Mucosa of stomach (tissue), 1 donor: ENCODE measurements around the gene CLSTN2.

Experiments
- H3K27me3 ChIP-seq: one replicate; pipeline ENCODE4 v1.7.0; 2013; ENCODE audit warnings: mild to moderate bottlenecking, low read length; ENCODE audit not compliant: control insufficient read depth, insufficient read depth
- H3K36me3 ChIP-seq: one replicate; pipeline ENCODE4 v1.7.0; 2013; ENCODE audit warnings: low read length; ENCODE audit not compliant: control insufficient read depth, insufficient read depth
- H3K4me1 ChIP-seq: one replicate; pipeline ENCODE4 v1.7.0; 2013; ENCODE audit warnings: mild to moderate bottlenecking, low read length; ENCODE audit not compliant: control insufficient read depth, insufficient read depth
- H3K4me3 ChIP-seq: one replicate; pipeline ENCODE4 v1.7.0; 2013; ENCODE audit warnings: low read length
- H3K9ac ChIP-seq: one replicate; pipeline ENCODE4 v1.7.0; 2013; ENCODE audit warnings: mild to moderate bottlenecking, low read length, moderate library complexity
- H3K9me3 ChIP-seq: one replicate; pipeline ENCODE4 v1.7.0; 2013; ENCODE audit warnings: mild to moderate bottlenecking, low read length, moderate library complexity; ENCODE audit not compliant: control insufficient read depth
- donor health status: Pancreatic carcinoma.

Gene CLSTN2

DNA sequence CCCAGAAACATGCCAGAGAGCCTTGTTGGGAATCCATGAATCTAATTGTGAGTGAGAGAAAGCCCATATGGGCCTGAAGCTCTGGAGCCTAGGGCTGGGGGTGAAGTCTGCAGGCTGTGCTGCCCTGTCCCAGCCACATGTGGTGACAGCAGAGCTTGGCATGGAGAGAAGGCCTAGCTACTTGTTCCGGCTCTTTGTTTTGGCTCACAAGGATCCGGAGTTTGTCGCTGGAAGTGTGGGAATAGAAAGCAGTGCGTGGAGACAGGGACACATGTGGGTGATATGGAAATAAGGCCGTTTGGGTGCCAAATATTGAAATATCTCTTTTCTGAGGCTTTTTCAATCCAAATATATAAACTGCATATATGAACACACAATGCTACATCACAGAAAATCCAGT is 78.2 kb downstream of the CLSTN2 start:
- H3K9me3 ChIP-seq = no peaks in the 10 kb centered on the region
- no peaks in the 10 kb centered on the region for H3K27me3 ChIP-seq
- H3K9ac ChIP-seq = no peak overlapping the region
- H3K36me3 ChIP-seq = no peaks in the 10 kb centered on the region
- H3K4me3 ChIP-seq = no peak overlapping the region
- no peaks in the 10 kb centered on the region for H3K4me1 ChIP-seq

DNA sequence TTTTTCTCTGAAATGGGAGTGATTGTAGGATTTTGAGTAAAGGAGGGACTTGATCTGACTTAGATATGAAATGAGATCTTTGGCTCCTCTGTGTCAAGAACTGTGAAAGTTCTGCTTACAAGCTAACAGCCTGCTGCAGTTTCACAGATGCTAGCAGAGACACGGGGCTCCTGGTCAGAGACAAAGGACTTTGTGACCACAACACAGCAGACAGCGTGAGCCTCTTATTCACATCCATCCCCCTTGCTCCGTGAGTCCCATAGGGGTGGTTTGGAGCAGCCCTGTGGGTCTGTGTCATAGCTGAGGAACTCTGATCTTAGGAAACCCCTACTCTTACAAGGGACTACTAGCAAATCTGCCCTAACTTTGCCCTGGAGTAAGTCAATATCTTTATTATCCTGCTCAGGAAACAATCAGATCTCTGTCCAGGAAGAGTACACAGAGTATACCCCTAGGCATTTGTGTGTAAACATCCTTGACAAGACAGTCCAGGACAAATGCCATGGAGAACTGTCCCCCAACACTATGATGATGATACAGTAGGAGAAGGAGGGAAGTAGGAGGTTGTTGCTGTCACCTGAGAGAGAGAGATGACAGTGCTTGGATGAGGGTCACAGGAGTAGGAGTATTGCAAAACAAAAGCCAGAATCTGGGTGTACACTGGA is 80.0 kb downstream of the CLSTN2 start:
- no peak overlapping the region for H3K9ac ChIP-seq
- H3K4me1 ChIP-seq = no peaks in the 10 kb centered on the region
- H3K27me3 ChIP-seq = no peaks in the 10 kb centered on the region
- H3K36me3 ChIP-seq = no peaks in the 10 kb centered on the region
- H3K9me3 ChIP-seq = no peaks in the 10 kb centered on the region
- H3K4me3 ChIP-seq = no peak overlapping the region

GRCh38 chr3:140015741-140016140 is 80.8 kb downstream of the CLSTN2 start:
- H3K36me3 ChIP-seq = no peaks in the 10 kb centered on the region
- no peak overlapping the region for H3K4me3 ChIP-seq
- H3K9me3 ChIP-seq = no peaks in the 10 kb centered on the region
- no peaks in the 10 kb centered on the region for H3K27me3 ChIP-seq
- no peak overlapping the region for H3K9ac ChIP-seq
- H3K4me1 ChIP-seq = no peaks in the 10 kb centered on the region

DNA sequence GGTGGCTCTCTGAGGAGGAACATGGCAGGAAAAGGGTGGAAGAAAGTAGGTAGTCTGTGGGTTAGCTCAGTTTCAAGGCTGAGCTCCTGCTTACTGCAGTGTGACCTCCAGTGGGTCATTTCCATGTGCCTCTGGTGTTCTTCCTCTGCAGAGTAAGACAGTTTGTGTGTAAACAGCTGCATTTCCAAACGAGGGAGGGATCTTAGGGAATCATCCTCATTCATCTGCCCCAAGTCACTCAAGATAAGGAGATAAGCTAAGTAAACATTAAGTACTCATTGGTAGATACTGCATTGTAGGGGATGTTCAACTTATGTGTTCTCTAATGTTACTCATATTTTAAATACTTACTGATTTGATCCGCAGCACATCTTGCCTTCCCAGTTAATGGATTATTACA is 83.6 kb downstream of the CLSTN2 start:
- no peaks in the 10 kb centered on the region for H3K9me3 ChIP-seq
- H3K4me3 ChIP-seq = no peak overlapping the region
- no peak overlapping the region for H3K9ac ChIP-seq
- H3K36me3 ChIP-seq = no peaks in the 10 kb centered on the region
- H3K27me3 ChIP-seq = no peaks in the 10 kb centered on the region
- H3K4me1 ChIP-seq = peaks cover 3% of the 10 kb centered on the region

DNA sequence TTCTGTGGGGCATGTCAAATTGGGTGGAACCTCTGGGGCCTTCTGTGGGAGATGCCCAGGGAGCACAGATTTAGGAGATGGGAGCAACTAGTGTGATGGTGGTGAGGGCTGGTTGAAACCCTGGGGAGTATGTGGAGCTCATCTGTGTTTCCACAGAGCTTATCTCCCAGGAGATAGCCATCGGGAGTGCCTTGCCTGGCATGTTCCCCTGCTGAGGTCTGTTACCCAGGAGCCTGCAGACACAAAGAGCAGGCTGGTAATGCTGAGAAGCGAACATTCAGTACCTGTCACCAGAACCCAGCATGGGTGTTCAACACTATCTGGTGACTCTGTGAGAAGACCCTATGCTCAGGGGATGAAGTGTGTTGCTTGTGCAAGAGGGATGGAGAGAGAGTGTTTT is 85.0 kb downstream of the CLSTN2 start:
- Histone ChIP-seq H3K9me3 (no peaks in the 10 kb centered on the region), H3K4me3 (no peak overlapping the region), H3K27me3 (no peaks in the 10 kb centered on the region), H3K4me1 (peaks cover 7% of the 10 kb centered on the region), H3K9ac (no peak overlapping the region), H3K36me3 (no peaks in the 10 kb centered on the region)

DNA sequence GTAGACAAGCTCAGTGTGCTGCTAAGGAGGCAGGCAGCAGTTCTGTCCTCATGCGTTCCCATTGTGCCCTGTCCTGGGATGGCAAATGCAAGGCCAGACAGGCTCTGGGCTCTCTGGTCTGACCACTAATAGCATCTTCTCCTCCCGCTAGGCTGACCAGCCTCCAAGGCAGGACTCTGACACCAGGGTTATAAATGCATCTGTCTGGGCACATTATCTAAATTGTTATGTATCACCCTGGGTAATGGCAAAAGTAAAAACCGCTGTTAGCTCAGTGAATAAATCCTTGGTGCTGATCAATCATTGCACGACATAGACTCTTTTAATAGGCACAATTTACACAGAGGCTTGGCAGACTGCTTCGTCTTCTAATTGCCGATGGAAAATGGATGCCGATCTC is 85.6 kb downstream of the CLSTN2 start:
- Histone ChIP-seq H3K9me3 (no peaks in the 10 kb centered on the region), H3K9ac (no peak overlapping the region), H3K4me3 (no peak overlapping the region), H3K27me3 (no peaks in the 10 kb centered on the region), H3K4me1 (peaks cover 7% of the 10 kb centered on the region), H3K36me3 (no peaks in the 10 kb centered on the region)

GRCh38 chr3:140021269-140021668 is 86.3 kb downstream of the CLSTN2 start:
- Histone ChIP-seq H3K9ac (no peak overlapping the region), H3K4me1 (peaks cover 7% of the 10 kb centered on the region), H3K9me3 (no peaks in the 10 kb centered on the region), H3K27me3 (no peaks in the 10 kb centered on the region), H3K36me3 (no peaks in the 10 kb centered on the region), H3K4me3 (no peak overlapping the region)

- H3K36me3 ChIP-seq = no peaks in the 10 kb centered on the region
- no peaks in the 10 kb centered on the region for H3K27me3 ChIP-seq
- H3K4me3 ChIP-seq = no peak overlapping the region
- H3K4me1 ChIP-seq = peaks cover 7% of the 10 kb centered on the region
- H3K9me3 ChIP-seq = no peaks in the 10 kb centered on the region
- no peak overlapping the region for H3K9ac ChIP-seq
These were observed 87.2 kb downstream of the CLSTN2 start for GRCh38 chr3:140022066-140022770.

DNA sequence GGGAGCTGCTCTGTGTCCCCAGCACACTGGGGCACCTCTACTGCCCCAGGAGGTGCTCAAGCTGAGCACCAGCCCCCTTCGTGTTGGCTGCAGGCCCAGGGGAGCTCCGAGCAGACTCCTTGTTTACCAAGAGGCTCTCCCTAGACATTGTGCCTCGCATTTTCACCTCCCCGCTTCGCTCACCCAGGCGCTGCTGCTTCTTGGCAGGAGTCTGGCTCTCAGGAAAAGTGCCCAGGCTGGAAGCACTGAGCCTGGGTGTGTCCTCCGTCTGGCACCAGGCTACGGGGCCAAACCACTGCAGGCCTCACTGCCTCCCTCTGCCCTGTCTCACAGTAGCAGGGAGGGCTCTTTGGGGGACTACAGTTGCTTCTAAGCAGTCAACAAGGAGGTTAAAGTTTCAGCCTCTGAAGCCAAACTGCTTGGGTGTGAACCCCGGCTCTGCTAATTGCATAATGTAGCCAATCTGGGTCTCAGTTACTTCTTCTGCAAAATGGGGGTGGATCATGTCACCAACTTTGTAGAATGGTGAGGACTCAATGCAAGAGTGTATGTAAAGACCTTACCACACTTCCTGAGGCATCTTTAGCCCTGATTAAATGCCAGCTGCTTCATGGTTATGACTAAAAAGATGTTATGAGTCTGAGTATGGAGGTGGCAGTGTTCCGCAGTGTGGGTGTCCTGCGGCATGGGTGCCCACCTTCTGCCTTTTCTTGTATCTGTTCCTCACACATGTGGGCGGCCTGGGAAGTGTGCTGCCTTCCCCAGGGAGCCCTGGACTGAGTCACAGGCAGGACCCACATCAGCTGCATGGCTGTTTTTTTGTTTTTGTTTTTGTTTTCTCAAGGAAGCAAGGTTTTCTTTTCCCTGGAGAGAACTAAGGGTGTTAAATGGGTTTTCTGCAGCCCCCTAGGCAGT is 88.9 kb downstream of the CLSTN2 start:
- H3K4me1 ChIP-seq = peaks cover 7% of the 10 kb centered on the region
- H3K9ac ChIP-seq = no peak overlapping the region
- no peaks in the 10 kb centered on the region for H3K27me3 ChIP-seq
- H3K9me3 ChIP-seq = no peaks in the 10 kb centered on the region
- no peak overlapping the region for H3K4me3 ChIP-seq
- no peaks in the 10 kb centered on the region for H3K36me3 ChIP-seq

- Histone ChIP-seq H3K9me3 (no peaks in the 10 kb centered on the region), H3K4me3 (no peak overlapping the region), H3K27me3 (no peaks in the 10 kb centered on the region), H3K4me1 (no peaks in the 10 kb centered on the region), H3K36me3 (no peaks in the 10 kb centered on the region), H3K9ac (no peak overlapping the region)
These were observed 96.2 kb downstream of the CLSTN2 start for GRCh38 chr3:140031170-140031569.

GRCh38 chr3:140034058-140034457 is 99.1 kb downstream of the CLSTN2 start:
- Histone ChIP-seq H3K9ac (no peak overlapping the region), H3K36me3 (no peaks in the 10 kb centered on the region), H3K9me3 (no peaks in the 10 kb centered on the region), H3K27me3 (no peaks in the 10 kb centered on the region), H3K4me3 (no peak overlapping the region), H3K4me1 (no peaks in the 10 kb centered on the region)

GRCh38 chr3:140035871-140036270 is 100.9 kb downstream of the CLSTN2 start:
- Histone ChIP-seq H3K27me3 (no peaks in the 10 kb centered on the region), H3K9ac (no peak overlapping the region), H3K4me1 (no peaks in the 10 kb centered on the region), H3K4me3 (no peak overlapping the region), H3K36me3 (no peaks in the 10 kb centered on the region), H3K9me3 (no peaks in the 10 kb centered on the region)
